HG02943 (cell line): ENCODE data around the gene UGT2A2.
"Not testable (repeated sequence)": the region's sequence is repeated elsewhere in the genome, so short reads cannot be mapped to it uniquely, and the experiment has no call there.

ENCODE experiments used
- ATAC-seq: cut with Tn5 transposase; IDR thresholded peaks from one replicate; pipeline ENCODE4 v1.9.1; 2021; ENCODE audit warnings: mild to moderate bottlenecking, low read depth, moderate library complexity; ENCODE audit not compliant: unreplicated experiment

UGT2A2 gene

DNA sequence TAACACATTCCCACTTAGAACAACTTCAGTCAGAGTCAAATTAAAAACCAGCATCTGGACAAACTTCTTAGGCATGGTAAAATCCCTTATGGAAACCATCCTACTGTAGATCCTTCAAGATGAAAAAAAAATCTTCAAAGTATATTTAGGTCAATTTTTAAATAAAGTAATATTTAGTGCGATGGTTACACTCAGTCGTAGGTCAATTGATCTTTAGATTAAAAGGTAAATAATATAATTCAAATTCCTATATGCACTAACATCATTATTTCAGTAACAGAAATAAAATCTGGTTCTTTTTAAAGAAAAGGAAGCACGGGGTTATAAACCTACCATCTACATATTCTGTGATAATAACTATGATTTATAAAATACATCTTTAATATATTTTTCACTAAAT, at the start of gene UGT2A2:
Gene UGT2A2, minus strand, starts transcription at position 101 of the 400 bp plus-strand sequence. Its CDS starts 2 bp downstream, at position 99.
- no peak for ATAC-seq

DNA sequence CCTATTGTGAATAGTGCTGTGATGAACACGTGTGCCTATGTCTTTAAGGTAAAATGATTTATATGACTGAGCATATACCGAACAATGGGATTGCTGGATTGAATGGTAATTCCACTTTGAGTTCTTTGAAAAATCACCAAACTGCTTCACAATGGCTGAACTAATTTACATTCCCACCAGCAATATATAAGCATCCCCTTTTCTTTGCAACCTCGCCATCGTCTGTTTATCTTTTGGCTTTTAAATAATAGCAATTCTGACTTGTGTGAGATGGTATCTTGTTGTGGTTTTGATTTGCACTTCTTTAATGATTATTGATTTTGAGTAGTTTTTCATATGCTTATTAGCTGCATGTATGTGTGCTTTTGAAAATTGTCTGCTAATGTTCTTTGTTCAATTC, 45.4 kb upstream of the UGT2A2 start:
- no peak for ATAC-seq

DNA sequence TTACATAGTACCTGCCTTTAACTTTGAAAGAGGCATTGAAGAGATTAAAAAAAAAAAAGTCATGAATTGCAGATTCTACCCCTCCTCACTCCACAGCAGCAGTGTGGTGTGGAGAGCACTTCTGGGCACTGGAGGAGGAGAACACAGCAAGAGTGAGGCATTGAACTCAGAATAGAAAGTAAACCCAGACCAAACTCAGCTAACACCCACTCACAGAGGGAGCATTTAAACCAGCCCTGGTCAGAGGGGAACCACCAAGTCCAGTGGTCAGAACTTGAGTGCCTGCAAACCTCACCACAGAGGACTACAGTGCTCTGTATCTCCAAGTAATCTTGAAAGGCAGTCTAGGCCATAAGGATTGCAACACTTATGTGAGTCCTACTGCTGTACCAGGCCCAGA, 29.2 kb upstream of the UGT2A2 start:
- no peak for ATAC-seq

DNA sequence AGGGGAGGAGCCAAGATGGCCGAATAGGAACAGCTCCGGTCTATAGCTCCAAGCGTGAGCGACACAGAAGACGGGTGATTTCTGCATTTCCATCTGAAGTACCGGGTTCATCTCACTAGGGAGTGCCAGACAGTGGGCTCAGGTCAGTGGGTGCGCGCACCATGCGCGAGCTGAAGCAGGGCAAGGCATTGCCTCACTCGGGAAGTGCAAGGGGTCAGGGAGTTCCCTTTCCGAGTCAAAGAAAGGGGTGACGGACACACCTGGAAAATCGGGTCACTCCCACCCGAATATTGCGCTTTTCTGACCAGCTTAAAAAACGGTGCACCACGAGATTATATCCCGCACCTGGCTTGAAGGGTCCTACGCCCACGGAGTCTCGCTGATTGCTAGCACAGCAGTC, 24.6 kb upstream of the UGT2A2 start:
- ATAC-seq, result not testable (repeated sequence)

DNA sequence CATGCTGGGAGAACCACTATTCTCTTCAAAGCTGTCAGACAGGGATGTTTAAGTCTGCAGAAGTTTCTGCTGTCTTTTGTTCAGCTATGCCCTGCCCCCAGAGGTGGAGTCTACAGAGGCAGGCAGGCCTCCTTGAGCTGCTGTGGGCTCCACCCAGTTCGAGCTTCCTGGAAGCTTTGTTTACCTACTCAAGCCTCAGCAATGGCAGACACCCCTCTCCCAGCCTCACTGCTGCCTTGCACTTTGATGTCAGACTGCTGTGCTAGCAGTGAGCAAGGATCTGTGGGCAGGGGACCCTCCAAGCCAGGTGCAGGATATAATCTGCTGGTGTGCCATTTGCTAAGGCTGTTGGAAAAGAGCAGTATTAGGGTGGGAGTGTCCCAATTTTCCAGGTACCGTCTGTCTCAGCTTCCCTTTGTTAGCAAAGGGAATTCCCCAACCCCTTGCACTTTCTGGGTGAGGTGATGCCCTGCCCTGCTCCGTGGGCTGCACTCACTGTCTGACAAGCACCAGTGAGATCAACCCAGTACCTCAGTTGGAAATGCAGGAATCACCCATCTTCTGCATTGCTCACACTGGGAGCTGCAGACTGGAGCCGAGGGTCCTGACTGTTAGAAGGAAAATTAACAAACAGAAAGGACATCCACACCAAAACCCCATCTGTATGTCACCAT, 21.8 kb upstream of the UGT2A2 start:
- ATAC-seq, result not testable (repeated sequence)

DNA sequence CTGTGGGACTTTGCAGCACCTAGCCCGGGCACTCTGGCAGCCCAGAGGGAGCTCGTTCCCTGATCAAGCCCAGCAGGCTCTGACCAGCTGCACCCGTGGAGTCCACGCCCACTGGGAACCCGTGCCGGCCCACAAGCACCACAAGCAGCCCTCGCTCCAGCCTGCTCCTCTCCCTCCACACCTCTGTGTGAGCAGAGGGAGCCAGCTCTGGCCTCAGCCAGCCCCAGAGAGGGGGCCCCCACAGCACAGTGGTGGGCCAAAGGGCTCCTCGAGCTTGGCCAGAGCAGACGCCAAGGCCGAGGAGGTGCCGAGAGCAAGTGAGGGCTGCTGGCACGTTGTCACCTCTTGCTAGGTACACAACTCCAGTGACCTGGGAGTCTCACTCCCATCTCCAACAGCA, 18.7 kb upstream of the UGT2A2 start:
- no peak for ATAC-seq

DNA sequence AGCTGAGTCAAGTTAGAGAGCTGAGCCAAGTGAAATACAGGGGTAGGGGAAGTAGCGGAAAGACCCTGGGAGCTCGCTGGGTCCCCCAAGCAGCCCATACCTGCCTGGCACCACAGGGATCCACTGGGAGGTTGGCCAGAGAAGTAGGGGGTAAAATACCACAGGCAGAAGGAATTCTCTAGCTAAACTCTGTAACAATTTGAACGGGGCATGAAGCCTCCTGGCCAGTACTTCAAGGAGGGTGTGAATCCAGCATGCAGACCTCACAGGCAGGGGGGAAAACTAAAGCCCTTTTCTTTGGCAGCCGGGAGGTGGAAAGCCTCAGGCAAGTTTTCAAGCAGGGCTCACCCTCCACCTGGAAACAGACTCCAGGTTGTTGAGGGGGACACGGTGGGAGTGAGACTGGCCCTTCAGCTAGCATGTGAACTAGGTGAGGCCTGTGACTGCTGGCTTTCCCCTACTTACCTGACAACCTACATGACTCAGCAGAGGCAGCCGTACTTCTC, 17.3 kb upstream of the UGT2A2 start:
- no peak for ATAC-seq

DNA sequence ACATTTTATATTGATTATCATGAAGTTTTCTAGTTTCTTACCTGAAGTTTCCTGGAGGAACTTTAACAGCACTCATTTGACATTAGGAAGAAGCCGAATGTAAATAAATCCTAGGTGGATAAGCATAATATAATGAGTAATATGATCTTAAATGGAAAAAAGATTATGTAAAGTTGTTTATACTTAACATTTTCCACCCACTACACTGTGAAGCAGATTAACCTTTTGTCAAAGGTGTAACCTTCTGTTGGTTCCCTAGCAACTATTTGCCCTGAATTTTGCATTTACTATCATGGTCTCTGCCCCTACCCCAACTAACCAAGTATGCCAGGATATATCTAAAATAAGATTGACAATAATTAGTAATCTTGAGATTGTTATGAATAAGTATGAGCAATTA, 13.7 kb upstream of the UGT2A2 start, which contains the start of gene UGT2A1:
Gene UGT2A1, minus strand, starts transcription at position 101 of the 400 bp plus-strand sequence. CDS start 5,603 bp downstream, outside the sequence.
- no peak for ATAC-seq

DNA sequence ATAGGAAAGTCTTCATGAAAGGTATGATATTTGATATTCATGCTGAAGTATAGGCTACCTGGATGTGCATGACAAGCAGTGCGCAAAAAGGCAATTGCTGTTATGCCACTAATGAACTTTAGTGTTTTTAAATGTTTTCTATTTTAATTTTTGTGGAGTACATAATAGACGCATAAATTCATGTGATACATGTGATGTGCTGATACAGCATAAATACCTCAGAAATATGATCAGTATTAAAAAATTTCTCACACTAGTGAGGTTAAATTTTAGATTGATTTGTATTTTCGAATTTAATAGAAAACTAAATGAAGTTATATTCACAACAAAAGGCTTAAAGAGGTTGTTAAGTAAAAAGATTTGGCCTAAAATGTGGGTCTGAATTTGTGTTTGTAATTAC, 11.4 kb upstream of the UGT2A2 start:
- no peak for ATAC-seq

DNA sequence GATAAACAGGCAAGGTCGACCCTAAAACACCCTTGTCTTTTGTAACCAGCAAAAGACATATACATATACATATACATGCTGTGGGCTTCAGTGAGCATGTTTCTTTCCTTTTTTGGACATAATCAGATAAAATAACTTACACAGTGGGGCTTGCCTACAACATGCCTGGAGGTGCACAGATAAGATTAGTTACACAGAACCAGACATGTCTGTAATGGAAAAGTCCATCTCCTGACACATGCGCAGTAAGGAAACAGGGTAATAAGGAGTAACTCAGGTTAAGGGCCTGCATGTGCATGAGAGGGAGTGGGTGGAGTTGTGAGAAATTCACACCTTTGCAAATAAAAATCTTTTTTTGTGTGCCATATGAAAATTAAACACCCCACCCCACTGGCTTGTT, 10.2 kb upstream of the UGT2A2 start:
- no peak for ATAC-seq

DNA sequence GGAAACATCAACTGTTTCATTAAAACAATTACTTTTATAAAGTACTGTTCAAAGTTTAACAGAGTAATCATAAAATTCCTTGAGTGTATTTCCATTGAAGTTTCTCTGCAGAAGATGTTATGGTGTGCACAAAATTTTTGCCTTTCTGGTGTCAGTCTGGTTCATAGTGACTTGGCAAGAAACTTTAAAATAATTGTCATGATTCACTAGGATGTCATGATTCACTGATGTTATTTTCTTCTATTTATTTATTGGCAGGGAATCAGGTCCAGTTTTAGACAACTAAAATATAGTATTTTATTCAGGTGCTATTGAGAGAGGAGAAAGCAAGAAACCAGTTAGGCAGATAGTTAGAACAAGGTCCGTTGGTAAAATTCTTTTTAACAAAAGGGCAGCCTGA, 9.8 kb upstream of the UGT2A2 start:
- no peak for ATAC-seq

DNA sequence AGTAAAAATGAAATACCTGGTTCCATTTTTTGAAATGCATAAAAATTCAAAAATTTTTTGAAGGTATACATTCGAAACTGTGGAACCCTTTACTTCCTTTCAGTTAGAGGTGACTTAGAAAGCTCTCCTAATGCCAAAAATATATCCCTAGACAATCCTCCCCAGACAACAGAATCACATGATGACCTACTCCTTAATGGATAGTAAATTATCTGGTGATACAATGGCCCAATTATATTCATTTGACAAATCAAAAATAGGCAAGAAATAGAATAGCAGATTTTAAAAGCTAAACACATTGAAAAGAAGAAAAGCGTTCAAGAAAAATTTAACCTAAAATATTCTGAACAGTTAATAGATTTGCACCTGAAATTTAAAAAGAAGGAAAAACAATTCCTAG, 3.5 kb upstream of the UGT2A2 start:
- ATAC-seq, result no peak

DNA sequence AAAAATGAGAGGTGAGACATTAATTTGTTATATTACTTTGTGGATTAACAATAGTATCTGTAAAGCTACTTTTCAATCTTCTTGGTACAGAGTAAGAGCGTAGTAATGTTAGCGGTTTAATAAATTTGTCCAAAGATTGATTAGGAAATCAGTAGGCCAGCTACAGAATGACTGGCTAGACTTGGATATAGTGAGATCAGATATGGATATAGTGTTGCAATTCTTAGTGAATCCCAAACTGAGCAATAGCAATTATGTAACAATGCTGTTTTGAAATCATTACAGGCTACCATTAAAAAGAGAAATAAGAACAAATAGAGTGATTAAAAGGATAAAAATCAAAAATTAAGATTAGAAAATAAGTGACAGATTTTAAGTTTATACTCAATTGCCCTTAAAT, 847 bp upstream of the UGT2A2 start:
- no peak for ATAC-seq

DNA sequence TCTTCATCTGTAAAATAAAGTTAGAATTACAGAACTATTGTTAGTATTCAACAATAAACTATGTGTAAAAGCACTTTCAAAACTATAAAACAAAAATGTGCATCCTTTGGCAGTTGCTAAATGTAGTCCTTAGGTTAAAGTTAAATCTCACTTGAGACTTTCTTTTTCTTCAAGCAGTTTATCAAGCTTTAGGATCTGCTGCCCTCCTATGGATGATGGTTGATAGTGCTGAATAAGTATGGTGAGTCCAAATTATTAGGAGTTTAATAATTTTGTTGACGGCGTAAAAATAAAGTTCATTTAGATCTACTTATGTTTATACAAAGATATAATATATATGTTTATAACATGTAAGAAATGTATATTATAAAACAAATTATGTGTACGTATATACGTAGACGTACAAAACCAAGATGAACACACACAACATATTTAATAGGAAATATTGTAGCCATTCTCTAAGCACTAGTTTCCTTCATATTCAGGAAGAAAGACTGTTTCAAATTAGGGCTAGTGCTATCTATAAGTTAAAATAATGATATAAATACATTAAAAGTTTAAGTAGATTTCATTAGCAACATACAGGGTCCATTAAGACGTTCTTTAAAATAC, 22.3 kb downstream of the UGT2A2 start:
- ATAC-seq, result no peak

DNA sequence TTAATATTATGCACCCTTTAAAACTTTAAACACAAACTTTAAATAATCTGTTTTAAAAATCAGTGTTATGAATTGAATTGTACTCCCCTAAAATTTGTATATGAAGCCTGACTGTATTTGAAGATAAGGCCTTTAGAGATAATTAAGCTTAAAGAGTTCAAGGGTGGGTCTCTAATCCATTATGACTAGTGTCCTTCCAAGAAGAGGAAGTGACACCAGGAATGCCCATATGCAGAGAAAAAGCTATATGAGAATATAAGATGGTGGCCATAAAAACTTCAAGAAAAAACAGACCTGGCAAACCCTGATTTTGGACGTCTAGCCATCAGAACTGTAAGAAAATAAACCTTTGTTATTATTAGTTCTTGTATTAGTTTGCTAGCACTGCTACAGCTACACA, 29.0 kb downstream of the UGT2A2 start:
- ATAC-seq, result no peak

DNA sequence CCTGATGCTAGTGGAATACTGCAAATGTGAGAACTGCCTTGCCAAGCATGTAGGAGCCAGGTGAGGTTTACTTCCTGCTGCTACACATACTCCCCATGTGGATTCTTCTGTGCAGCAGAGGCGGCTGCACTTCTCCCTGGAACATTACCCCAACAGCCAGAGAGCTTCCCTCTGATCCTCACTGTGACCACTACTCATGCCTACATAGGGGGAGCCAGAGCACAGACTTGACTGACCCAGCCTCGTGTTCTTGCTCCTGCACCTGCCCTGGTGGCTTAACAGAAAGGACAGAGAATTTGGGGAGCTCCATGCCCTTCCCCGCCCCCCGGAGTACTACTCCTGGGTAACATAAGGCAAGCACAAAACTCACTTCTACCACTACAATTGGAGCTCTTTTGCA, 38.4 kb downstream of the UGT2A2 start:
- ATAC-seq, result no peak

DNA sequence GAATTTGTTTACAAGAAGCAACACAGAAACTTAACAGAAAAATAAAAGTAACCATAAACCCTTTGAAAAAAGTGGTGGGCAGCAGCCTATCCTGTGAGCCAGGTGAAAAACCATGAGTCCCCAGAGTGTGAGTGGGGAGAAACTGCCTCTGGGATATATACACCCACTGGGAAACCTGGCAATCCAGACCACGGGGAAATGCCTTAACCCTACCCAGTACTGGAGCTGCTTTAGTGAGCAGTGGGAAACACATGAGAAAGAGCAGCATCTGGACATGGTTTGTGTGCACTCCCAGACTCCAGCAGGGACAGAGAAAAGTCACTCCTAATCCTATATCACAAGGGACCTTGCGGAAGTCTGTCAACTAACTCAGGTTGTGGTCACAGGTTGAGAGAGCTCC, 39.4 kb downstream of the UGT2A2 start:
- ATAC-seq, result no peak

DNA sequence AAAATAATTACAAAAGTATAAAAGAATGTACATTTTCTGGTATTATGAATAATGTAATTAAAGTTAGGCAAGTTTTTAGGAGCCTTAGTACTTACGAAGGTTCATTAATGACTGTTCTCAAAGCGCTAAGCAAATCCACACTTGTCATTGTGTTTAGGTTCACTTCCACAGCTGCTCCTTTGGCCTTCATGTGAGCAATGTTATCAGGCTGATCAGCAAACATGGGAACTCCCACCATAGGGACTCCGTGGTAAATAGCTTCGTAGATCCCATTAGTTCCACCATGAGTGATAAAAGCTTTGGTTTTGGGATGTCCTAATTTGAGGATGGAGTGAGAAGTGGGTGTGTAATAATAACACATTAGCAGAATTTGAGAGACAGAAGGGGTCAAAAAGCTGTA, 45.1 kb downstream of the UGT2A2 start:
- no peak for ATAC-seq

DNA sequence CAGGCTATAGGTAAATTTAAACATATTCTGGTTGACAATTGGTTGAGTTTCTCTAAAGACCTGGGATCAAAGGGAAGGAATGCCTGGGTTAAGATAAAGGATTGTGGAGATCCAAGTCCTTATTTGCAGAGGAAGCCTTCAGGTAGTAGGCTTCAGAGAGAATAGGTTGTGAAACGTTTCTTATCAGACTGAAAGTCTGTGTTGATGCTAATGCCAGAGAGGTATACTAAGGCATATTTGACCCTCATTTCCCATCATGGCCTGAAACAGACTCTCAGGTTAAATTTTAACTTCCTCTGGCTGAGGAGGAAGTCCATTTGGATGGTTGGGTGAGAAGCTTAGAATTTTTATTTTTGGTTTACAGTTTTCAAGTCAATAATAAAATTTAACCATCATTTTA, 48.1 kb downstream of the UGT2A2 start:
- no peak for ATAC-seq

DNA sequence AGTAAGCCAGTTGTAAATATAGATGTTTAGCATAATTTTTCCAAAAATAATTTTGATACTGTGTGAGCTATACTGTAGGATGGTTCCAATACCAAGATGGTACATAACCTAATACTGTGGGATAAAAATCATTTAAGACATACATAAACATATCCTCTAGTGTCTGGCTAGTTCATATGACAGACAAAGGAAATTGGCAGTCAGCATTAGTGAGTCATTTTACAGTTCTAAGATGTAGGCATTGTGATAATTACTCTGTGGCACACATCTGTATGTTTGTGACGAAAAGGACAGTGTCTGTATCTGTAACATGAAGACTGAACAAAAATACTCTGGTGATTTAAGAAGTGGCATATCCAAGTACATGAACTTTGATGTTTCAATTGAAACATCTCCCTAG, 49.6 kb downstream of the UGT2A2 start:
- no peak for ATAC-seq

DNA sequence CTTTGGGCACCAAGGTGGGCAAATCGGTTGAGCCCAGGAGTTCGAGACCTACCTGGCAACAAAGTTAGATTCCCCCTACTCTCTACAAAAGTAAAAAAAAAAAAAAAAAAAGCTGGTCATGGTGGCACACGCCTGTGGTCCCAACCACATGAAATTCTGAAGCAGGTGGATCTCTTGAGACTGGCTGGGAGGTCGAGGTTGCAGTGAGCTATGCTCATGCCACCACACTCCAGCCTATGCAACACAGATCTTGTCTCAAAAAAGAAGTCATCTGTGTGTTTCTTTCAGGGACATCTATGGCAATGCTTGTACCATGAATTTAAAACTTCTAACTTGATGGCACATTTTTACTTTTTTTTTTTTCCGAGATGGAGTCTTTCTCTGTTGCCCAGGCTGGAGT, 55.3 kb downstream of the UGT2A2 start:
- ATAC-seq, result no peak

DNA sequence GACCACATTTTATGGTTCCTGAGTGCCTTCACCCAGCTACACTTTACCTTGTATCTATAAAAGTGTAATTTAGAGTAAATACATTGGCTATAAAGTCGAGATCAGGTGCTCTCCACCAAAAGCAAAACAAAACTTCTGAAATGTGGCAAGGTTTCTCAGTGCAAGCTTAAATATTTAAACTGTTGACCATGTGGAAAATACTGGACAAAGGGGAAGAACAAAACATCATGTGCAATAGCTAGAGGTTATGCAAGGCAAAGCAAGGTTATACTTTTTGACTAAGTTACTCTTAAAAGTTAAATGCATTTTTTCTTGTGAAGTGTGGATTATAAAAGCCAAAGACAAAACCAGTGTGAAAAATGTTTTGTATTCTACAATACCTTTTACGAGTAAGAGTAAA, 55.9 kb downstream of the UGT2A2 start:
- no peak for ATAC-seq
